GM23338 (cell line): ENCODE measurements around the gene YAP1. TPM values are rescaled to one million over a fixed set of nuclear protein-coding genes. Genes with fewer than 3 reads are reported as not detected.
A peak's percentile ranks its signal among the peaks of the same experiment; 100 is the strongest.

Source experiments
- ATAC-seq: fragments of 200-7000 bp; cut with Tn5 transposase; 3 replicates; pipeline ENCODE4 v1.9.1; 2020
- DNase-seq: peaks from one replicate; pipeline ENCODE4 v3.0.0-alpha.2; 2015; ENCODE audit warnings: low spot score
- H2AFZ ChIP-seq: fragments of 200-600 bp; sonication (generic); 2 replicates; pipeline ENCODE4 v1.8.0; 2016; ENCODE audit warnings: antibody characterized with exemption, mild to moderate bottlenecking, moderate library complexity
- H3F3A ChIP-seq: fragments of 200-600 bp; sonication (generic); replicated peaks from 2 replicates; pipeline ENCODE4 v1.8.0; 2017; ENCODE audit warnings: antibody characterized with exemption, mixed run types, low read depth
- H3K27ac ChIP-seq: fragments of 200-600 bp; sonication (generic); 2 replicates; pipeline ENCODE4 v1.6.1; 2016; ENCODE audit warnings: low read depth
- H3K27me3 ChIP-seq: fragments of 200-600 bp; sonication (generic); 2 replicates; pipeline ENCODE4 v1.8.0; 2016; ENCODE audit warnings: mild to moderate bottlenecking, mixed run types, moderate library complexity; ENCODE audit not compliant: insufficient read depth
- H3K36me3 ChIP-seq: fragments of 200-600 bp; sonication (generic); 2 replicates; pipeline ENCODE4 v1.8.0; 2016; ENCODE audit warnings: mild to moderate bottlenecking; ENCODE audit not compliant: insufficient read depth
- H3K4me1 ChIP-seq: fragments of 200-600 bp; sonication (generic); 2 replicates; pipeline ENCODE4 v1.8.0; 2016; ENCODE audit warnings: mild to moderate bottlenecking, moderate library complexity; ENCODE audit not compliant: insufficient read depth
- H3K4me2 ChIP-seq: fragments of 200-600 bp; sonication (generic); 2 replicates; pipeline ENCODE4 v1.7.1; 2017; ENCODE audit warnings: mixed run types
- H3K4me3 ChIP-seq: fragments of 200-600 bp; sonication (generic); 2 replicates; pipeline ENCODE4 v1.6.1; 2016; ENCODE audit warnings: mixed run types
- H3K79me2 ChIP-seq: fragments of 200-600 bp; sonication (generic); replicated peaks from 2 replicates; pipeline ENCODE4 v1.8.0; 2017; ENCODE audit warnings: mild to moderate bottlenecking; ENCODE audit not compliant: insufficient read depth
- H3K9me2 ChIP-seq: fragments of 200-600 bp; sonication (generic); 2 replicates; pipeline ENCODE4 v1.8.0; 2017; ENCODE audit not compliant: insufficient read depth
- H4K20me1 ChIP-seq: fragments of 200-600 bp; sonication (generic); replicated peaks from 2 replicates; pipeline ENCODE4 v1.8.0; 2017; ENCODE audit warnings: mild to moderate bottlenecking; ENCODE audit not compliant: insufficient read depth
- H3K27ac Mint-ChIP-seq: 2 replicates; pipeline ENCODE4 v1.8.0; 2020; ENCODE audit warnings: inconsistent platforms, mild to moderate bottlenecking, moderate library complexity, mixed read lengths
- H3K27me3 Mint-ChIP-seq: 3 replicates; pipeline ENCODE4 v1.8.0; 2022; ENCODE audit warnings: low read depth, mild to moderate bottlenecking, moderate library complexity, mixed read lengths, inconsistent platforms; ENCODE audit not compliant: insufficient read depth, poor library complexity
- H3K36me3 Mint-ChIP-seq: 3 replicates; pipeline ENCODE4 v1.8.0; 2021; ENCODE audit warnings: low read depth, mild to moderate bottlenecking, inconsistent platforms, moderate library complexity, mixed read lengths
- H3K4me1 Mint-ChIP-seq: 3 replicates; pipeline ENCODE4 v1.8.0; 2020; ENCODE audit warnings: mild to moderate bottlenecking, inconsistent platforms, mixed read lengths
- H3K4me3 Mint-ChIP-seq: 3 replicates; pipeline ENCODE4 v1.8.0; 2021; ENCODE audit warnings: moderate library complexity, mild to moderate bottlenecking, inconsistent platforms, mixed read lengths
- H3K9me3 Mint-ChIP-seq: 3 replicates; pipeline ENCODE4 v1.8.0; 2020; ENCODE audit warnings: moderate library complexity, mild to moderate bottlenecking, inconsistent platforms, mixed read lengths
- CREB1 ChIP-seq: fragments of 250-450 bp; sonication (Bioruptor Pico); IDR thresholded peaks from 2 replicates; pipeline ENCODE4 v1.5.0; 2020; ENCODE audit warnings: low read depth, mild to moderate bottlenecking, moderate library complexity
- EZH2 ChIP-seq: fragments of 200-600 bp; sonication (generic); IDR thresholded peaks from one replicate; pipeline ENCODE4 v1.8.0; 2017; ENCODE audit warnings: antibody characterized with exemption, mild to moderate bottlenecking, low read depth; ENCODE audit not compliant: unreplicated experiment
- EZH2phosphoT487 ChIP-seq: fragments of 200-600 bp; sonication (generic); IDR thresholded peaks from one replicate; pipeline ENCODE4 v1.8.1; 2018; ENCODE audit warnings: antibody characterized with exemption; ENCODE audit not compliant: unreplicated experiment
- JUNB ChIP-seq: IDR thresholded peaks from one replicate; pipeline ENCODE4 v1.6.1; 2016; ENCODE audit warnings: antibody characterized with exemption; ENCODE audit not compliant: unreplicated experiment
- POLR2AphosphoS5 ChIP-seq: IDR thresholded peaks from 2 replicates; pipeline ENCODE4 v1.6.1; 2016; ENCODE audit warnings: antibody characterized with exemption, low read depth
- STAT1 ChIP-seq: IDR thresholded peaks from one replicate; pipeline ENCODE4 v1.6.1; 2016; ENCODE audit warnings: antibody characterized with exemption; ENCODE audit not compliant: unreplicated experiment
- ZNF114 ChIP-seq: fragments of 250-450 bp; sonication (Bioruptor Pico); IDR thresholded peaks from 2 replicates; pipeline ENCODE4 v1.5.0; 2020; ENCODE audit warnings: mild to moderate bottlenecking, moderate library complexity
- ZNF331 ChIP-seq: fragments of 250-450 bp; sonication (Bioruptor Pico); IDR thresholded peaks from 2 replicates; pipeline ENCODE4 v1.5.0; 2020; ENCODE audit warnings: low read depth, mild to moderate bottlenecking, moderate library complexity
- polyA plus RNA-seq: library from polyadenylated mRNA; unstranded; fragments of >200 nt; fragmentation: Nextera tagmentation; extraction: Ambion mirVana; gene quantifications from 2 replicates; pipeline ENCODE4 v1.2.1, GENCODE V29; 2016
- total RNA-seq: library from RNA; depleted of rRNA; stranded (reverse); fragments of >200 nt; shearing (Covaris generic); gene quantifications from 2 replicates; pipeline ENCODE4 v1.2.3, GENCODE V29; 2014
- TF ChIP-seq, protein P1 (sequence below), 2 experiments: fragments of 200-600 bp in 1 of 2; sonication (generic) in 1 of 2; conservative IDR thresholded peaks; 2 replicates each; pipeline versions ENCODE4 v1.5.1 to v1.6.1; 2016 to 2017; ENCODE audit warnings: antibody characterized with exemption in 2 of 2, low read depth in 2 of 2, mild to moderate bottlenecking in 2 of 2, moderate library complexity in 1 of 2
- TF ChIP-seq, protein P2 (sequence below): IDR thresholded peaks from 2 replicates; pipeline ENCODE4 v1.6.1; 2016; ENCODE audit warnings: antibody characterized with exemption

Gene YAP1
- total and polyA plus RNA-seq, 2 experiments from 2014 or later = 17.2 to 155 TPM

DNA sequence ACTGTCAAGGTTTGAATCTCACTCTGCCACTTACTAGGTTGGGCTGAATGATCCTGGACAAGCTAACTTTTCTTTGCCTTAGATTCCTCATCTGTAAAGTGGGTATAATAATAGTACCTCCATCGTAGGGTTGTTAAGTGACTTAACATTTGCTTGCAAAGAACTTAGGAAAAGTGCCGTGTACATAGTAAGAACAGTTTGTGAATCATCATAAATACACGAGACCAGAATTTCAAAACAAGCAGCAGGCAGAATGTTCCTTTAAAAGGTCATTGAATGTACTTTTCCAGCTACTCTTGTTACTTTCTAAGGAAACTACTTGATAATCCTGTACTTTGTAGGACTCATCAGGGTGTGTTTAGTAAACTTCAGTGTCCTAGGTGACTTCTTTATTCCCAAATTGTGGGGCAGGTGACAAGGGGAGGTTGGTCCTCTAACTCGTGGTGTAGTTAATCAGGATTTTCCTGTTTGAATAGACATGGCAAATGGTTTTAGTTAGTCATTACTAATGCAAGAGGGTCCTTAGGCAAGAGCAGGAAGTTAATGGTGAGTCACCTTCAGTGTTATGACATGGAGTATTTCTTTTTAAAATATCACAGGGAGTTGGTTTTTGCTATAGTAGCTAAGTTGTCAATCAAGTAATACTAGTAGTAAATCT lies 67.9 kb downstream of the YAP1 start:
- Histone ChIP-seq H3K4me1 (0 out of 2 replicates have a peak, but pooled peaks cover 15% of the 10 kb centered on the region), H2AFZ (no peak overlapping the region), H3K36me3 (no peaks in the 10 kb centered on the region), H3K27me3 (no peaks in the 10 kb centered on the region), H3K79me2 (peaks cover 58% of the 10 kb centered on the region), H3K27ac (0 out of 2 replicates have a peak overlapping the region, but pooled peaks have one; percentile 46), H3K4me3 (no peak overlapping the region), H4K20me1 (no peaks in the 10 kb centered on the region), H3K9me2 (peaks cover 5% of the 10 kb centered on the region; the same call in 1 of the 2 replicates), H3F3A (no peaks in the 10 kb centered on the region), H3K4me2 (no peak overlapping the region)
- no peaks in the 10 kb centered on the region for H3K27me3 Mint-ChIP-seq
- peak overlapping the region; percentile 6; the same call in 1 of the 2 replicates for H3K27ac Mint-ChIP-seq
- H3K4me1 Mint-ChIP-seq = peaks cover 14% of the 10 kb centered on the region
- no peak overlapping the region for H3K4me3 Mint-ChIP-seq
- ATAC-seq (no peak), DNase-seq (no peak)
- no peaks in the 10 kb centered on the region for H3K9me3 Mint-ChIP-seq
- peaks cover 72% of the 10 kb centered on the region for H3K36me3 Mint-ChIP-seq
- TF ChIP-seq JUNB (no peak), CREB1 (CRISPR knock-in tag) (no peak), STAT1 (no peak)

DNA sequence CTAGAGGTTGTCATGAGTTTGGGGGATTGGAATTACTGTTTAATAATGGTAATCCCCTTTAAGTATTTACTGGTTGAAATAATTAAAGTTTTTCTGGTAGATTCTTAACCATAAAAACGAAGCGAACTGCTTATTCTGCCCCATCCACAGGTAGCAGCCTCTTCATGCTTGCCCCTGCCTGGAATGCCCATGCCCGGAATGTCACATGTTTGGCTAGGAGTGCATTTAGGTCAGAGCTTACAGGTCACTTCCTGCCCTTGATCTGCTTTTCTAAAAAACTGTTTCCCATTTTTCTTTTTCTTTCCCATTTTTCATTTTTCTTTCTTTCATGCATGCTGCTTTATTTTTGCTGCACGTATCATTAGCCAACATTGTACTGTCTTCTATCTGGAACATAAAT lies 69.1 kb downstream of the YAP1 start:
- no peaks in the 10 kb centered on the region for H3K36me3 ChIP-seq
- Mint-ChIP-seq H3K27ac (peak overlapping the region; percentile 29; the same call in 1 of the 2 replicates), H3K4me1 (peaks cover 20% of the 10 kb centered on the region), H3K9me3 (no peaks in the 10 kb centered on the region), H3K4me3 (no peak overlapping the region), H3K36me3 (peaks cover 74% of the 10 kb centered on the region), H3K27me3 (no peaks in the 10 kb centered on the region)
- H3F3A ChIP-seq = no peaks in the 10 kb centered on the region
- H2AFZ ChIP-seq = no peak overlapping the region
- TF ChIP-seq, protein P1, sequence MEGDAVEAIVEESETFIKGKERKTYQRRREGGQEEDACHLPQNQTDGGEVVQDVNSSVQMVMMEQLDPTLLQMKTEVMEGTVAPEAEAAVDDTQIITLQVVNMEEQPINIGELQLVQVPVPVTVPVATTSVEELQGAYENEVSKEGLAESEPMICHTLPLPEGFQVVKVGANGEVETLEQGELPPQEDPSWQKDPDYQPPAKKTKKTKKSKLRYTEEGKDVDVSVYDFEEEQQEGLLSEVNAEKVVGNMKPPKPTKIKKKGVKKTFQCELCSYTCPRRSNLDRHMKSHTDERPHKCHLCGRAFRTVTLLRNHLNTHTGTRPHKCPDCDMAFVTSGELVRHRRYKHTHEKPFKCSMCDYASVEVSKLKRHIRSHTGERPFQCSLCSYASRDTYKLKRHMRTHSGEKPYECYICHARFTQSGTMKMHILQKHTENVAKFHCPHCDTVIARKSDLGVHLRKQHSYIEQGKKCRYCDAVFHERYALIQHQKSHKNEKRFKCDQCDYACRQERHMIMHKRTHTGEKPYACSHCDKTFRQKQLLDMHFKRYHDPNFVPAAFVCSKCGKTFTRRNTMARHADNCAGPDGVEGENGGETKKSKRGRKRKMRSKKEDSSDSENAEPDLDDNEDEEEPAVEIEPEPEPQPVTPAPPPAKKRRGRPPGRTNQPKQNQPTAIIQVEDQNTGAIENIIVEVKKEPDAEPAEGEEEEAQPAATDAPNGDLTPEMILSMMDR (conservative IDR thresholded peaks at IDR 0.05; ENCODE audit: low read depth in 2 of 2) = no peak
- TF ChIP-seq ZNF114 (CRISPR knock-in tag) (no peak), ZNF331 (no peak), CREB1 (CRISPR knock-in tag) (no peak), EZH2phosphoT487 (no peak), EZH2 (no peak), POLR2AphosphoS5 (no peak)
- TF ChIP-seq, protein P2, sequence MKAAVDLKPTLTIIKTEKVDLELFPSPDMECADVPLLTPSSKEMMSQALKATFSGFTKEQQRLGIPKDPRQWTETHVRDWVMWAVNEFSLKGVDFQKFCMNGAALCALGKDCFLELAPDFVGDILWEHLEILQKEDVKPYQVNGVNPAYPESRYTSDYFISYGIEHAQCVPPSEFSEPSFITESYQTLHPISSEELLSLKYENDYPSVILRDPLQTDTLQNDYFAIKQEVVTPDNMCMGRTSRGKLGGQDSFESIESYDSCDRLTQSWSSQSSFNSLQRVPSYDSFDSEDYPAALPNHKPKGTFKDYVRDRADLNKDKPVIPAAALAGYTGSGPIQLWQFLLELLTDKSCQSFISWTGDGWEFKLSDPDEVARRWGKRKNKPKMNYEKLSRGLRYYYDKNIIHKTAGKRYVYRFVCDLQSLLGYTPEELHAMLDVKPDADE = no peak
- peak; percentile 49 for DNase-seq
- no peak overlapping the region for H3K4me2 ChIP-seq
- H3K79me2 ChIP-seq = peaks cover 58% of the 10 kb centered on the region
- no peak for ATAC-seq
- H3K4me1 ChIP-seq = 0 out of 2 replicates have a peak, but pooled peaks cover 15% of the 10 kb centered on the region
- H3K27ac ChIP-seq = peak overlapping the region; percentile 85; the same call in 1 of the 2 replicates
- H4K20me1 ChIP-seq = no peaks in the 10 kb centered on the region
- H3K27me3 ChIP-seq = no peaks in the 10 kb centered on the region
- no peak overlapping the region for H3K4me3 ChIP-seq
- peaks cover 5% of the 10 kb centered on the region; the same call in 1 of the 2 replicates for H3K9me2 ChIP-seq
